ENCODE results near the gene SH2D3A.
A peak's percentile ranks its signal among the peaks of the same experiment; 100 is the strongest.

SH2D3A gene

GRCh38 chr19:6744381-6745301 lies 22.6 kb downstream of the SH2D3A start (continued):
- TF ChIP-seq GLIS1 (tag by site-specific recombination; IDR thresholded peaks at IDR 0.05) (peak; percentile 71), ZNF24 (tag by site-specific recombination; IDR thresholded peaks at IDR 0.05) (peak; percentile 74; the same call in 1 of the 2 replicates), ZNF768 (tag by site-specific recombination; IDR thresholded peaks at IDR 0.05) (no peak), OSR2 (tag by site-specific recombination; IDR thresholded peaks at IDR 0.05) (no peak), ZSCAN5A (tag by site-specific recombination; IDR thresholded peaks at IDR 0.05) (no peak), ZNF416 (tag by site-specific recombination; IDR thresholded peaks at IDR 0.05) (no peak), ZBTB1 (tag by site-specific recombination; IDR thresholded peaks at IDR 0.05) (no peak), ZNF292 (tag by site-specific recombination; IDR thresholded peaks at IDR 0.05; ENCODE audit: borderline replicate concordance, low read depth) (no peak), ZNF585B (tag by site-specific recombination; IDR thresholded peaks at IDR 0.05) (no peak), REST (tag by site-specific recombination; IDR thresholded peaks at IDR 0.05) (no peak), ZNF350 (tag by site-specific recombination; IDR thresholded peaks at IDR 0.05) (no peak), RBAK (tag by site-specific recombination; IDR thresholded peaks at IDR 0.05) (no peak), ZNF37A (tag by site-specific recombination; IDR thresholded peaks at IDR 0.05) (no peak), KLF16 (tag by site-specific recombination; IDR thresholded peaks at IDR 0.05) (peak; percentile 63; the same call in 1 of the 2 replicates), ZNF488 (tag by site-specific recombination; IDR thresholded peaks at IDR 0.05) (no peak), ZNF23 (tag by site-specific recombination; IDR thresholded peaks at IDR 0.05; ENCODE audit: borderline replicate concordance) (no peak), ZNF514 (tag by site-specific recombination; IDR thresholded peaks at IDR 0.05) (no peak), SETDB1 (IDR thresholded peaks at IDR 0.05; ENCODE audit: insufficient read length, low read length) (no peak), PRDM4 (tag by site-specific recombination; IDR thresholded peaks at IDR 0.05) (peak; percentile 48; the same call in 1 of the 2 replicates), ZNF223 (tag by site-specific recombination; IDR thresholded peaks at IDR 0.05) (no peak), MEIS1 (CRISPR knock-in tag; IDR thresholded peaks at IDR 0.05; ENCODE audit: borderline replicate concordance) (no peak), HOXC10 (CRISPR knock-in tag; IDR thresholded peaks at IDR 0.05) (no peak), PRDM2 (tag by site-specific recombination; IDR thresholded peaks at IDR 0.05; ENCODE audit: borderline replicate concordance) (no peak), ZNF624 (tag by site-specific recombination; IDR thresholded peaks at IDR 0.05) (no peak), SCRT2 (tag by site-specific recombination; IDR thresholded peaks at IDR 0.05) (no peak), GFI1B (tag by site-specific recombination; IDR thresholded peaks at IDR 0.05) (no peak)

All from HEK293 (cell line).